Urothelium cell line (cell line): Measurements from ENCODE around the gene SKA1.
"Not testable (repeated sequence)": the region's sequence is repeated elsewhere in the genome, so short reads cannot be mapped to it uniquely, and the experiment has no call there.

ENCODE experiments used
- DNase-seq: peaks from one replicate; pipeline ENCODE4 v3.0.0; 2011; ENCODE audit warnings: low spot score, mixed read lengths
- FAIRE-seq: peaks from 2 replicates; lab custom pipeline; 2011; peaks lifted over from hg19 to GRCh38; lab: Jason Lieb, UNC

Gene SKA1

GRCh38 chr18:50427896-50428295 is 53.0 kb downstream of the SKA1 start:
- DNase-seq (no peak), FAIRE-seq (no peak)

- FAIRE-seq (no peak), DNase-seq (no peak)
Measured at GRCh38 chr18:50428531-50429206, 53.8 kb downstream of the SKA1 start.

GRCh38 chr18:50429207-50429948 is 54.5 kb downstream of the SKA1 start:
- FAIRE-seq: no peak

GRCh38 chr18:50432915-50433314 is 58.1 kb downstream of the SKA1 start:
- DNase-seq (peak; percentile 14), FAIRE-seq (no peak)

More at GRCh38 chr18:50429207-50429948, 54.5 kb downstream of the SKA1 start:
- peak; percentile 16 for DNase-seq

GRCh38 chr18:50436742-50437141 is 61.9 kb downstream of the SKA1 start:
- FAIRE-seq, DNase-seq: not testable (repeated sequence)

- no peak for FAIRE-seq
- DNase-seq: no peak
Measured at GRCh38 chr18:50439460-50440015, 64.7 kb downstream of the SKA1 start.

GRCh38 chr18:50441016-50441415 is 66.2 kb downstream of the SKA1 start:
- DNase-seq (no peak), FAIRE-seq (no peak)

- DNase-seq (no peak), FAIRE-seq (no peak)
Measured at GRCh38 chr18:50441501-50441900, 66.7 kb downstream of the SKA1 start.
